Glomerular visceral epithelial cell (primary cell): ENCODE measurements around the gene PGM2.
"Not testable (repeated sequence)": the region's sequence is repeated elsewhere in the genome, so short reads cannot be mapped to it uniquely, and the experiment has no call there.

Experiments
- DNase-seq: peaks from one replicate; pipeline ENCODE4 v3.0.0-alpha.2; 2016; ENCODE audit errors: extremely low spot score

PGM2 gene

DNA sequence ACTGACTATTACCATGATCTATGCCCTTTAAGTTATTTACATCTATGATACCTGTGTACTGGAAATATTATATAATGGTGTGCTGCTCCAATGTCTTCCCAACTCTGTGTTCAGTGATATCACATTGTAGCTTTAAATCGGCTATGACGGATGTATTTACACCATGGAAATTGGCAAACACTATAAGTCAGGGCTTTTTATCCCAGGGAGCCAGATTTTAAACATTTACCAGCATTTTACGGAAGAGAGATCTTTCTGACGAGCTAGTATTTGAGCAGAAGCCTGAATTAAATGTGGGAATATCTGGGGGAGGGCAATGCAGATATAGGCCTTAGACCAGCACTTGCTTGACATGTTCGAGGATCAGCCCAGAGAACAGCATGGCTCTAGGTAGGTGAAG lies 7.7 kb upstream of the PGM2 start:
- DNase-seq = no peak

DNA sequence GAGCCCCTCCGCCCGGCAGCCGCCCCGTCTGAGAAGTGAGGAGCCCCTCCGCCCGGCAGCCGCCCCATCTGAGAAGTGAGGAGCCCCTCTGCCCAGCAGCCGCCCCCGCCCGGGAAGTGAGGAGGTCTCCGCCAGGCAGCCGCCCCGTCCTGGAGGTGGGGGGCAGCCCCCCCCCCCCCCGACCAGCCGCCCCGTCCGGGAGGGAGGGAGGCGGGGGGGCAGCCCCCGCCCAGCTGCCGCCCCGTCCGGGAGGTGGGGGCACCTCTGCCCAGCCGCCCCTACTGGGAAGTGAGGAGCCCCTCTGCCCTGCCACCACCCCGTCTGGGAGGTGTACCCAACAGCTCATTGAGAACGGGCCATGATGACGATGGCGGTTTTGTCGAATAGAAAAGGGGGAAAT lies 6.0 kb upstream of the PGM2 start:
- DNase-seq = not testable (repeated sequence)

DNA sequence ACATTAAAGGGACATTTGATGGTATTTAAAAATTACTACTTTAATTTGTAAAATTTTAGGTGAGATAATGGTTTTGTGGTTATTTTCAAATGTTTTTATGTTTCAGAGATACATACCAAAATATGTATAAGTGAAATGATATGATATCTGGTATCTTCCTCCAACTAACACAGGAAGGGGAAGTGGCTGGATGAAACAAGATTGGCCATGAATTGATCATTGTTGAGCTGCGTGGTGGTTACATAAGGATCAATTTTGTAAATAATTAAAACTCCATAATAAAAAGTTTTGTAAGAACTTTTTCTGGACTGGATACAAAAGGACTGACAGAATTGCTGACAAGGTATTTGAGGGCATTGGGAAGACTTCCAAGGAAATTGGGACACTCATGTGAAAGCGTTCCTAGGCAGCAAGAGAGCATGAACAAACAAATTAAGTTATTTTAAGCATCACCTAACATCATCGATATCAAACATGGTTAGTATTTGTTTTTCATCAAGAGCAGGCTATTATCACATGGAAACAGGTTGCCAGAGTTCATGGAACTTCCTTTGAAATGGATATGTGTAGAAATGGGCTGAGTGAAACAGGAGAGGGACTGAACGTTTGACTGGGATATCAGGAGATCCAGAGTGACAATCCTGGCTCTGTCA lies 4.4 kb upstream of the PGM2 start:
- no peak for DNase-seq

DNA sequence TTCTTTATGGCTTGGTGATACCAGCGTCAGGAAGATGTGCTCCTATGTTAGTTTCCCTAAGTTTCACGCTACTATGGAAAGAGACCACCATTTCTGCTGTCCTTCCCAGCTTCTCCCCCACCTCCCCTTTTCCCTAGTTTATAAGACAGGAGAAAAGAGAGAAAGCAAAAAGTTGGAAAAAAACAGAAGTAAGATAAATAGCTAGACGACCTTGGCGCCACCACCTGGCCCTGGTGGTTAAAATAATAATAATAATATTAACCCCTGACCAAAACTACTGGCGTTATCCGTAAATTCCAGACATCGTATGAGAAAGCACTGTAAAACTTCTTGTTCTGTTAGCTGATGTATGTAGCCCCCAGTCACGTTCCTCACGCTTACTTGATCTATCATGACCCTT lies 985 bp upstream of the PGM2 start:
- DNase-seq = not testable (repeated sequence)

DNA sequence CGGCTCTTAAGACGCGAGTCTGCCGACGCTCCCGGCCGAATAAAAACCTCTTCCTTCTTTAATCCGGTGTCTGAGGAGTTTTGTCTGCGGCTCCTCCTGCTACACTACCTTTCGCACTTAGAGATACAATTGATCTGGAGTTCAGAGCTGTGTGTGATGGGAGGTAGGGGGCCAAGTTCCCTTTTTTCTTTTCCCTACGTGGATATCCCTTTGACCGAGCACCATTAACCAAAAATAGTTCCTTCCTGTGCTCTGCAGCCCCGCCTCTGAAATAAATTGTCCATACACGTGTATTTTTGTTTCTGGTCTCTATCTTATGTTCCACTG lies 555 bp upstream of the PGM2 start:
- no peak for DNase-seq

DNA sequence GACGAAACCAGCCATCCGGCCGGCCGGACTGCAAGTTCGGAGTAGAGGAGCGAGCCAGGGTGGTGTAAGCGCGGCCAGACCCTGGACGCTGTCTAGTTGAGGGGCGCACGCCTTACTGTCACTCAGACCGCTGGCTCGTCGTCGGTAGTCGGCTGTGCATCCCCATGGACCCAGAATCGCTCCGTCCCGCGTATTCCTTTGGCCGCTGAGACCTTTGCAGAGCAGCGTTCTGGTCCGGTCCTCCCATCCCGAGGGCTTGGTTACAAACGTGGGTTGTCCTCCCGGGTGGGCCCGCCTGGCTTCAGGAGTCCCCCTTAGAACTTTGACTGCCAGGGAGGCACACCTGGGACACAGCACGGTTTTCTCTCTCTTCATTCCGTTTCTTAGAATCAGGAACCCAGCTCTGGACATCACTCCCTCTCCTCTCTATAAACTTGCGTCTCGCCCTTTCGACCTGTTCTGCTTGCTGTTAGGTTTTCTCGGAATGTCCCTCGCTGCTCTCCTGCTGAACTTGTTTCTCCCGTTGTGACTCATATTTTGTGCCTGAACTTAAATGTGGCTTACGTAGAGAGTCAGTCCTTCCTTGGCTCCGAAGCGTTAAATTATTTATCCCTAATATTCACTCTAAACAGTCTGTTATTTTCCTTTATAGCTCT lies 672 bp downstream of the PGM2 start:
- peak; percentile 39 for DNase-seq

DNA sequence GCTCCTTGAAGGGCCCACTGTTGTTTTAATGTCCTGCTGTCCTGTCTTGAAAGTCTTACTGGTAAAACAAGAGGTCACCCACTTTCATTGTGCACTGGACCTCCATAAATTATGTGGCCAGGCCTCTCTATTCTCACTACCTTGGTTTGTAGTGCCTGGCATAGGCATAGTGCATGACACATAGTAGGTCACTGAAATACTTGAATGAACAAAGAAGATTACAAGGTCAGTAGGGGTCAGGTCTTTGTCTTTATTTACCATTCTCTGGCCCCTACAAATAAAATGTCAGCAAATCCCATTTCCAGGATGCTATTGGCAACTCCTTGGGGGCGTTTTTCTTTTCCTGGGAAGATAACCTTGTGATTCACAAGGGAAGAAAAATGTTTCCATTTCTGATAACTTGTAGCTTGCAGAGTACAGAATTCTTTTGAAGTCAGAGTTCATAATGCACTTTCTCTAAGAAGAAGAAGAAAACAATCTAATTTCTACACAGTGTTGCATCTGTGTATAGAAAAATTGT lies 1.4 kb downstream of the PGM2 start:
- DNase-seq = no peak

DNA sequence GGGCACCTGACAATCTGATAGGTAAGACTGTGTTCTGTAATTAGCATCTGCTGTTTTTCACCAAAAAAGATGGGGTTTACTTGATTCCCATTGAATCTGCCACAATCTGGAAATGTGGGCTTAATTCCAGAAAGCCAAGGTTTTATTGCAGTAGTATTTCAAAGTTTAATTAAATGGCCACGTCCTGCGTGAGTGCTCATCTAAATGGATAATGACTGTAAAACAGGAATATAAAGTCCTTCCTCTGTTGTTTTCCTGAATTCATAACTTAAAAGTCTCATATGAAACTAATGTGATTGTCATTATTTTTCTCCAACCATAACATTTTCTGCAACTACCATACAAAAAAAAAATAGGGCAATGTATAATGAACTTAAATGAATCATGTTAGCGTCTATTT lies 2.4 kb downstream of the PGM2 start:
- no peak for DNase-seq

DNA sequence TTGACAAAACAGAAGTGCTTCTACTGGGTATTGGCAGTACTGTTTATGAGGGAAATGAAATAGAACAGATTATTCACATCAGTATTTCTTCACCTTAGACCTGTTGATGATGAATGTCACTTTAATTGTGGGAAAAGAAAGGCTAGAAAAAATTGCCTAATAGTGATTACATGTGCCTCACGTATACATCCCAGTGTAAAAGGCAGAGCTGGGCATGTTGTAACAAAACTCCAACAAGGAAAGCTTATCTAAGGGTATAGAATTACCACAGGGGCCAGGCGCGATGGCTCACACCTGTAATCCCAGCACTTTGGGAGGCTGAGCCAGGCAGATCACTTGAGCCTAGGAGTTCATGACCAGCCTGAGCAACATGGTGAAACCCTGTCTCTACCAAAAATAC lies 4.2 kb downstream of the PGM2 start:
- DNase-seq = no peak

DNA sequence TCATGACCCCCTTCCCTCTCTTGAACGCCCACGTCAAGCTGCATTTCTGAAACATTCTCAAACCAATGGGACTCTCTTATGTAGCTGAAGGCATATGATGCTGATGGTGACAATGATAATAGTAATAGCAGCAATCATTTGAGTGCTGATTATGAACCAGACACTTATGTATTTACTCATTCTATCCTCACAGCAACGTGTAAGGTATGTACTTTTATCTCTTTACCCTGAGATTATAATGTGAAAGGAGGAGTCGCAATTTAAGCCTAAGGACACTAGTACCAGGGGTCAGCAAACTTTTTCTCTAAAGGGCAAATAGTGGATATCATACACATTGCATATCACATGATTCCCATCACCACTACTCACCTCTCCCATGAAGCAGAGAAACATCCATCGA lies 8.5 kb downstream of the PGM2 start:
- no peak for DNase-seq

DNA sequence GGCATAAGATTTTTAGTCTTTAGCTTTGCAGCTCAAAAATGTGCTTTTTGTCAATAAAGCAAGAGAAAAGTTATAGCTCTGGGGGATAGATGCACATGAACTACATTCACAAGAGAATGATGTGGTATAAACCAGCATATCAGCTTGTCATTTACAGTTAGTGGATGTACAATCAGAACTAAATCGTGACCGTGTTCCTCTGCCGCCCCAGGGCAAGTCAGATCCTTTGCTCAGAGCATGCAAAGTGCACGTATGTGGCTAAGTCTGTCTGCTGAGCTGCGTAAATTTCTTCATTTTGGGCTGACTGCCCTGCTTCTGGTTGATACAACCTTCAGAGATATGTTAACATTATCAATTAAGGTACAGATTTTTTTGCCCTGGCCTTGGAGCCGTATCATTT lies 9.3 kb downstream of the PGM2 start:
- DNase-seq = no peak

DNA sequence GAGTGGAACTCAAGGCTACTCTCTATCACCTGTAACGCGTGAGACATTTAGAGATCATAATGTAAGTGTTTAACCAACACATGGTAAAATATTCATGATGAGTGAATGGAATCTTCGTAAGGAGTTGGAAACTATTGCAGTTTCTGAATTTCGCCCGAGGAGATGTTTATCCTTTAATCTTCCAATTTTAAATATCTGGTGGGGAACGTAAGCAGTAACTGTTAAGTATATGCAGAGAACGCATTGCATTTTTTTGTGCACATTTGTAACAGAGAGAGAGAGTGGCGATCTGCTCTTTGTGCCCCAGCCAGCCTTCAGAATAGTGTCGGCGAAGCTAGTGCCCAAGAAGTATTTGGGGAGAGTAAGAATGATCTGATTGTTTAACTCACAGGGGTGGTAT lies 9.8 kb downstream of the PGM2 start:
- DNase-seq = no peak

DNA sequence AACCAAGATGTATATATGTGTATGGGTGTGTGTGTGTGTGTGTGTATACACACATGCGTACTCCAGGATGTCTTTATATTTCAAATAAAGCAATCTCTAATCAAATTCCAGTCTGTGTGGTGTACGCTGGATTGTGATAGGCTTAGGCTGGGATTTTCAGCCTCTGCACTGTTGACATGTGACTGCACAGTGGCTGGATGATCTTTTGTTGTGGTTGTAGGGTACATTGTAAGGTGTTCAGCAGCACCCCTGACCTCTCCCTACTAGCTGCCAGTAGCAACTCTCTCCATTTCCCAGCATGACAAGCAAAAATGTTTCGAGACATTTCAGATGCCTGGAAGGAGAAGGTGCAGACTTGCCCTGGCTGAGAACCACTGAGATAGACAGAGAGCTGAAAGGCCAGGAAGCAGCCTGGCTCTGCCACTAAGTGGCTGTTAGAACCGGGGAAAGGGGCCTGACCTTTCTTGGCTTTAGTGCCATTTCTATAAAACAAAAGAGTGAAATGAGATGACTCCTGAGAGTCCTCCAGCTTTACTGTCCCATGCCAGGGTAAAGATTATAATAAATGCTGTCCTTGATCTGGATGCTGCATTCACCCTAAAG lies 10.5 kb downstream of the PGM2 start:
- DNase-seq = no peak

DNA sequence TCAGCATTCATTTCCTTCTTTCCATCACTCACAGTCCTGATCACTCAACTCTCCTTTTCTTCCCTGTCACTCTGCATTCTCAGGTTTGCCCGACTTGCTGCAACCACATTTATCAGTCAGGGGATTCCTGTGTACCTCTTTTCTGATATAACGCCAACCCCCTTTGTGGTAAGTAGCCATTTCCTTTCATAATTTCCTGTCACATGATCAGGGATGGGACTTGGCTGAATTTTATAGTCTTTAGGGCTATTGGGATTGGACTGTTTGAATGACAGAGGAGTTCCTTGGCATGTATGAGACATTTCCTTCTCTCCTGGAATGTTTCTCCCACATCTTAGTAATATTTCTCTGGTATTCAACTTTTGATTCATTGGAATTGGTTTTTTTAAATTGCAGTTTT lies 11.0 kb downstream of the PGM2 start:
- DNase-seq = peak; percentile 28

DNA sequence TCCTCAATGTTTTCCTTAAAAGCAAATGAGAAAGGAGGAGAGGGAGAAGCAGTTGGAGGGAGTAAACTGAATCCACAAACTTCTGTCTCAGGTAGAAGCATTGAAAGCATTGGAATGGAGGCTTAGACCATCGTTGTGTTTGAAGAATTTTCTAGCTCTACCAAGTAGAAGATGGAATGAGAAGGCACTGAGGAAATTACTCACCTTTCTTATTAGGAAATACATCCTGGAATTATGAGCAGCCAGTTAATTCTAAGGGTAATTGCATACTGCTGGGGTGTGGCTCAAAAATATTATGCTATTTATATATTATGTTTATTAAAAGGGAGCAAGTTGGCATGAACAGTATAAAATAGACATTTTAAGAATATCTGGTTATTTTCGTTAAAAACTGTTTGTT lies 12.9 kb downstream of the PGM2 start:
- DNase-seq = no peak

DNA sequence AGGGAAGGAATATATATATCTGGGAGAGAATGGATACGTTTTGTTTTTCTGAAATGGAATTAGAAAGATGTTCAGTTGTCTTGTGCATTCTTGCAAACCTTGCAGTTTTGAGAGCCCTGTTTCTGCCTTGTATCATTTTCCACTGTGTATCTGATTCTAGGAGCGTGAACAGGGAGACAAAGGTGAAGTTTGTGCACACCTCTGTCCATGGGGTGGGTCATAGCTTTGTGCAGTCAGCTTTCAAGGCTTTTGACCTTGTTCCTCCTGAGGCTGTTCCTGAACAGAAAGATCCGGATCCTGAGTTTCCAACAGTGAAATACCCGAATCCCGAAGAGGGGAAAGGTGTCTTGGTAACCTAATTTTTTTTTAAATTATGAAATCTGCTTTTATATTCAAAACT lies 17.7 kb downstream of the PGM2 start:
- DNase-seq = no peak

DNA sequence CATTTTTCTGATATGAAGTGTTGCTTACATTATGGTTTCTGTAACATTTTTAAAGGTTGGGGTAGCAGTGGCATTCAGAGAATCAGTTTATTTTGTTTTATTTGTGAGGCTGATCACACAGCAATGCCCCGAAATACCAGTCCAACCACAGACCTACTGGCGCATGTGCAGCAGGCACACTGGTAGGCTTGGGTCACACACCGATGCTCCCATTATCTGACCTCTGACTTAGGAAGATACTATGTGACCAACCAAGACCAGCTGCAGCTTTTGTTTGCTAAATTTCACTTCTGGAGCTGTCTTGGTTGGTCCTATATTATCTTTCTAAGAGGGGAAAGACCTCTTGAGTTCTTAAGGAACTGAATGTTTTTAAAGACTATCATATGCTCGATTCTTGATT lies 18.7 kb downstream of the PGM2 start:
- DNase-seq = no peak

DNA sequence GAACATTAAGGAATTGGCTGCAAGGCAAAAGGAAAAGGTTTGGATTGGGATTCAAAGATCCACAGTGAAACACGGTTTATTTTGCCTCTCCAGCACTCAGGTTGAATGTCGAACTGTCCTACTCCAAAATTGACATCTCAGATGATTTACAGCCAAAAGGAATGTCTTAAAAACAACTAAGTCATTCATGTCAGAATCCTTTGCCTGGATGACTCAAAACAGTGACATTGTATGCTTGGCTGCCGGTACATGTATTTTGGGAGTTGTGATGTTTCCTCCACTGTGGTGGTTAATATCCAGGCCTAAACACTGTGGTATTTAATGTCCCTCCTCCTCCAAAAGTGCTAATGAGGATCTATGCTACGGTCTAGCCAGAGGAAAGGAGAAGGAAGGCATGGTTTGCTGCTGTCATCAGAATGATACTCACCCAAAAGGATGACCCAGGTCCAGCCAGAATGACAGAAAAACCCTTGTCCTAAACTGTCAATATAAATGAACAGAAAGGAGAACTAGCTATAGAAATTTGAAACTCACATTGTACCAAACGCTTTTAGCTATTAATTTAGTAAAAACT lies 20.9 kb downstream of the PGM2 start:
- no peak for DNase-seq

DNA sequence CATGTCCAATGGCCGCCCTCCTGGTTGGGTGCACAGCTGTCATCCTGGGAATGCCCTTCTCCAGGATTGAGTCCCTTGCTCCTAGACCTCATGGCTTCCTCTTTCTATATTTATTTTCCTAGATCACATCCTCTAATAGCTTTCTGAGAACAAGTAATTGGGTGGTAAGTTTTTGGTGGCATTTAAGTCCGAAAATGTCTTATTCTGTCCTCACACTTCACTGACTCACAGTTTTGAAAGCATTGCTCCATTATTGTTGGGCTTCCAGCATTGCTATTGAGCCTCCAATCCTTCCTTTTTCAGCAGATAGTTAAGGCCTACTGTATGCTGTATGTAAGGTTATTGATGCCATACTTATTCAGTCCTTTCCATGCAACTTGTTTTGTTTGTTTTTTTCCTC lies 25.9 kb downstream of the PGM2 start:
- no peak for DNase-seq

DNA sequence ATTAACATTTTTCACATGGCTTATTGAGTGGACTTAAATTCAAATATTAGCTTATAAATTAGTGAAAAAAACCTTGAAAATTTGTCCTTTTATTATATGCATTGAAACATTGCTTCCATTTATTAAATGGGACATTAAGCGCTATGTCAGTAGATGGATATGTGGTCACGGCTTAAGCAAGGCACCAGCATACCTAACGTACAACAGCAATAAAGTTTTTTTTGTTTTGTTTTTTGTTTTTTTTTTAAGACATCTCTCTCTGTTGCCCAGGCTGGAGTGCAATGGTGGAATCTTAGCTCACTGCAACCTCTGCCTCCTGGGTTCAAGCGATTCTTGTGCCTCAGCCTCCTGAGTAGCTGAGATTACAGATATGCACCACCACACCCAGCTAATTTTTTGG lies 31.6 kb downstream of the PGM2 start:
- no peak for DNase-seq

DNA sequence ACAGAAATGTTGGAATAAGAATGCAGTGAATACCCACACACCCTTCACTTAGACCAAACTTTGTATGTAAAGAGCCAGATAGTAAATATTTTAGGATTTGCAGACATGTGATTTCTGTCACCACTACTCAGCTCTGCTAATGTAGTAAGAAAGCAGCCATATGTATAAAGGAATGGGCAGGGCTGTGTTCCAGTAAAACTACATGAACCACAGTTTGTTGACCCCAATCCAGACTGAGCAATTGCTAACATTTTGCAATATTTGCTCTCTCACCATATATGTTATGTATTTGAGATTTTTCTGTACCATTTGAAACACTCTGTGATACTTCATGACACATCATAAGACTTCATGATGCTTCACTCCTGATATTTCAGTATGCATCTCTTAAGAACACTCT lies 32.4 kb downstream of the PGM2 start:
- no peak for DNase-seq

DNA sequence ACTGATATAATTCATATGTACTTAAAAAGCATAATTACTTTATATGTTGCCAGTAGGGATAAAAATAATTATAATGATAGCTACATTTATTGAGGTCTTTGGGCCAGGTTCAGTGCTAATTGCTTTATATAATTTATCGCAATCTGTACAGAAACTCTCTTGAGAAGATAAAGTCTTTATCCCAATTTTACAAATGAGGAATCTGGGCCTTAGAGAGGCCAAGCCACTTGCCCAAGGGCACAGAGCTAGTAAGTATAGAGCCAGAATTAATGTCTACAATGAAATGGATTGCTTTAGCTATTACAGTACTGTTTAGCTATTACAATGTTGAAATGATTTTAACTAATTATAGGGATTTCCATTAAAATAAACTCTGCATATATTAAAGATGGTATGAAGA lies 33.8 kb downstream of the PGM2 start:
- no peak for DNase-seq

DNA sequence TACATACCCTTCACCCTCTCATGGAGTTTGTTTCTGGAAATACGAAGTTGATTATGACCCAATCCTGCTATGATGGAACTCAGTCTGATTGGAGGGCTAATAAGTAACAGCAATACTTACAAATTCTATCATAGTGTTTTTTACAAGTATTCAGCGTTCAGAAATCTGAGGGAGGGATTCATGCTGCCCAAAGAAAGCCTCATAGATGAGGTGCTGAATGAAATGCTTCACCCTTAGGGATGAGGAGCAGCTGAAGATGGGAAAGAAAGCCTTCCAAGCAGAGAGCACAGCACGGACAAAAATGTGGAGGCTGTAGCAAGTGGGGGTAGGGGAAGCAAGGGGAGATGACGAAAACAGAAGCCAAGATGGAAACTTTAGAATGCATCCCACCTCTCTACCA lies 36.5 kb downstream of the PGM2 start:
- no peak for DNase-seq
